ENCODE data around the gene DDX3X. TPM values are rescaled to one million over a fixed set of nuclear protein-coding genes. Genes with fewer than 3 reads are reported as not detected.
A peak's percentile ranks its signal among the peaks of the same experiment; 100 is the strongest.

The DDX3X gene
- total RNA-seq, 2 experiments from 2014 or later: 224 to 225 TPM

DNA sequence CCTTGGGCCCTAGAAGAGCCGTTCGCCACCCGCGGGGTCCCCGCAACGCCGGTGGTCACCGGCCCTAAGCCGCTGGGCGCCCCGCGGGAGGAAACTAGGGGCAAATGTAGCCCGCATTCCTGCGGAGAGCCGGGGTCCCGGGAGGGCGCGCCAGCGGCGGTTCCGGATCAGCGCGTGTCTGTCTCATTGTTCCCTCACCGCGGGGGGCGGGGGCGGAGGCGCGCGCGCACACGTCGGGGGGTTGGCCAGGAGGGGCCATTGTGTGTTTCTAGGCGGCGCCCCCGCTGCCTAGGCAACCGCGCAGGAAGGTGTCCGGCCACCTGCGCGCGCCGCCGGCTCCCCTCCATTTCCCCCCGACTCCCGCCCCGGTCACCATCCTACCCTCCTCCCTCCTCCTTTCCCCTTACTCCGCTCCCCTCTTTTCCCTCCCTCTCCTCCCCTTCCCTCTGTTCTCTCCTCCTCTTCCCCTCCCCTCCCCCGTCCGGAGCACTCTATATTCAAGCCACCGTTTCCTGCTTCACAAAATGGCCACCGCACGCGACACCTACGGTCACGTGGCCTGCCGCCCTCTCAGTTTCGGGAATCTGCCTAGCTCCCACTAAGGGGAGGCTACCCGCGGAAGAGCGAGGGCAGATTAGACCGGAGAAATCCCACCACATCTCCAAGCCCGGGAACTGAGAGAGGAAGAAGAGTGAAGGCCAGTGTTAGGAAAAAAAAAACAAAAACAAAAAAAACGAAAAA, 789 bp upstream of the DDX3X start:
- DNase-seq: peak; percentile 86
- ChIA-PET CTCF (interaction anchor here (1.0 kb wide), 1 partner anchor 50 kb away, joined by 5 read pairs; no protein-coding TSS in a partner anchor), POLR2A (interaction anchor here (0.9 to 1.3 kb wide), 13 partner anchors 9 to 1479 kb away, joined by 3 to 34 read pairs (median 3); partner anchors contain the start of gene USP9X)
- Mint-ChIP-seq H3K27me3 (no peaks in the 10 kb centered on the region), H3K4me3 (peak overlapping the region; percentile 87), H3K36me3 (ENCODE audit: low read depth) (peaks cover 36% of the 10 kb centered on the region), H3K9me3 (no peaks in the 10 kb centered on the region), H3K27ac (peak overlapping the region; percentile 100), H3K4me1 (peaks cover 32% of the 10 kb centered on the region)

DNA sequence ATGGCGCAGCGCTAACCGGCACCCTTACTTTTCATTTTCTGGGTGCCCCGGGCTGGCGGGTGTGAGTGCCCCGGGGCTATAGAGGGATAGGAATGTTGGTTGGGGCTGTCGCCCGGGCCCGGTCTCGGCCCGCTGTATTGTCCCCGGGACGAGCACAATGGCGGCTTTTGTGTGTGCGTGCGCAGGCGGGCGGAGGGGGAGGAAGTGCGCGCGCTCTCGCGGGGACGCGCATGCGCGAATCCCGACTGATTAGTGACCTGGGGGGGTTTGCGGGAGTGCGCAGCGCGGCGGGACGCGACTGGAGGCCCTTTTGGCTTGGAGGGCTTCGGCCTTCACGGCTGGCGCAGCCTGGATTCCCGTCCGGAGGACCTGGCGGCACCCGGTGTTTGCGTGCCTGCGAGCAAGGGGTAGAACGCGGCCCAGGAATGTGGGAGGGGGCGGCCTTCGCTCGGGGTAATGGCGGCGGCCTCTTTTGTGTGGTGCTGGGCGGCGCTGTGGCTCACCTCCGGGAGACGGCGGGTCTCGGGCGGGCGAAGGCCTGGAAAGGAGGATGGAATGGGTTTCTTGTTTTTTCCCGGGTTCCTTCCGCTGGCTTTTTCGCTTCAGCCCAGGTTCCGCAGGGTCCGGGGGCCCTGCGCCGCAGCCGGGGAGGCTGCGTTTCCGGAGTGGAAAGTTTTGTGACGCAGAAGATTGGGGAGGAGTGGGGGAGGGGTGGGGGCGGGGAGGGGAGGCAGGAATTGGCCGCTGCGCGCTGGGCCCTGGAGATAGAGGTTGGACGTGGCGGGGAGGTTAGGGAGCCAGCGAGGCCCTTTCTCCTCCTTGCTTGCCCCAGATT, 618 bp downstream of the DDX3X start:
- H3K36me3 Mint-ChIP-seq (ENCODE audit: low read depth): peaks cover 50% of the 10 kb centered on the region
- ChIA-PET CTCF (no interaction called here), POLR2A (interaction anchor here (0.9 to 3.4 kb wide), 10 partner anchors 8 to 1480 kb away, joined by 3 to 34 read pairs (median 4); partner anchors contain the start of gene USP9X)
- H3K4me1 Mint-ChIP-seq: peaks cover 43% of the 10 kb centered on the region
- DNase-seq: peak; percentile 80
- no peaks in the 10 kb centered on the region for H3K9me3 Mint-ChIP-seq
- H3K27me3 Mint-ChIP-seq: no peaks in the 10 kb centered on the region
- peak overlapping the region; percentile 100 for H3K27ac Mint-ChIP-seq
- peak overlapping the region; percentile 87 for H3K4me3 Mint-ChIP-seq

DNA sequence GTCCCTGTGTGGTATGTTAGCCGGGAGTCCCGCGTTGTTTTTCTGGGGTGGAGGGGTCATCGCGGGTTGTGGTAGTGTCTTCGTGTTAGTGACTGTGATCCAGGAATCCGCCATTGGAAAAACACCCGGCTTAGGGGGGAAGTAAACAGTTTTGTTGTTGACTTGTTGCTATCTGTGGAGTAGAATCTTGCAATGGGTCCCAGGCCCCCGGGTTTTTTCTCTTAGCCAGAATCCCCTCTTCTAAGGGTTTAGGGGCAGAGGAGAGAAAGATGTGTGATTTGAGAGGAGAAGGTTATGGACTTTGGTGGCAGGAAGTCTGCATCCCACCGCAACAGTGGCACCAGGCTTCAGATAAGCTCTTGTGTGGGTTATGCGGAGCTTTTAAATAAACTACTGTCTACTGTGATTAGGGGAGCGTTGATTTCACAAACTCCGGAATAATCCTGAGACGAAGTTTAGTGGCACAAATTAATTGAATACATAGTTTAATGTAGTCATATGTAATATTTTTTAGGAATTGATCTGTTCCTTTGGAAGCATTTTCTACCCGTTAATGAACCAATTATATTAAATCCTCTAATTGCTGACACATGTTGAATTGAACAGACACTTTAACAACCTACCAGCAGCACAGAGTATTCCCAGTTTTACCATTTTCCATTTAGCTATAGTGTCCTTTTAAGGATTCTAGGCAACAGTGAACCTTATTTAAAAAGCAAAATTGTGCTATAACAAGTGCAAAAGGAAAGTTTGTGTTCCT, 1.4 kb downstream of the DDX3X start:
- Mint-ChIP-seq H3K27me3 (no peaks in the 10 kb centered on the region), H3K9me3 (no peaks in the 10 kb centered on the region), H3K4me1 (peaks cover 41% of the 10 kb centered on the region), H3K36me3 (ENCODE audit: low read depth) (peaks cover 56% of the 10 kb centered on the region), H3K27ac (peak overlapping the region; percentile 100), H3K4me3 (peak overlapping the region; percentile 87)
- ChIA-PET POLR2A (interaction anchor here (1.1 to 3.4 kb wide), 6 partner anchors 12 to 249 kb away, joined by 3 to 21 read pairs (median 6); partner anchors contain the start of gene USP9X), CTCF (interaction anchor here (0.8 kb wide), 1 partner anchor 48 kb away, joined by 3 read pairs; no protein-coding TSS in a partner anchor)
- no peak for DNase-seq

DNA sequence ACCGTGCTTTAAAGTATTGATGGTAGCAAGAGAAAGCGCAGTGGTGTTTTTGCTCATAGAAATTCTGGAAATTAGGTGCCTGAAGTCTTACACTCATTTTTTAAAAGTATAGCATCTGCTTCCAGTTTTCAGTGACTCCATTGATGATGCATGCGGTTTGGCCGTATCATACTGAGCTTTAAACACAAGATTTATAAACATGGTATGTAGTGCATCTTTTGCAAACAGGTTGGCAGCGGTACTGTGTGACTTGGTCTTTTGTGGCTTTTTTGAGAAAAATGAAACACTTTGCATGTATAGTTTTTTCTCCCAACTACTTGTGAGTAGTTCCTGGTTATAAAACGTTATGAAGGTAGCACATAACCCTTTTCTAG, 2.0 kb downstream of the DDX3X start:
- POLR2A ChIA-PET: interaction anchor here (0.8 to 3.4 kb wide), 7 partner anchors 11 to 250 kb away, joined by 3 to 21 read pairs (median 6); partner anchors contain the start of gene USP9X
- Mint-ChIP-seq H3K27me3 (no peaks in the 10 kb centered on the region), H3K4me1 (peaks cover 40% of the 10 kb centered on the region), H3K36me3 (ENCODE audit: low read depth) (peaks cover 59% of the 10 kb centered on the region), H3K9me3 (no peaks in the 10 kb centered on the region), H3K27ac (peak overlapping the region; percentile 100), H3K4me3 (peak overlapping the region; percentile 87)
- CTCF ChIA-PET: interaction anchor here (0.8 kb wide), 1 partner anchor 47 kb away, joined by 3 read pairs; no protein-coding TSS in a partner anchor
- no peak for DNase-seq

DNA sequence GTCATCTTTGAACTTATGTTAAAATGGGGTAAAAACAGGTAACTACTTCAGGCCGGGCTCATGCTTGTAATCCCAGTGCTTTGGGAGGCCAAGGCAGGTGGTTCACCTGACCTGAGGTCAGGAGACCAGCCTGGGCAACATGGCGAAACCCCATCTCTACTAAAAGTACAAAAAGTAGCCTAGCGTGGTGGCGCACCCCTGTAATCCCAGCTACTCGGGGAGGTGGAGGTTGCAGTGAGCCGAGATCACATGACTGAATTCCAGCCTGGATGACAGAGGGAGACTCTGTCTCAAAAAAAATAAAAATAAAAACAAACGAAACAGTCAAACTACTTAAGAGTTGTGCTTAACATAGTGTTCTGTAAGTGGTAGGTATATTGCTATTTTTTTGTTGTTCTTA, 2.5 kb downstream of the DDX3X start:
- peak overlapping the region; percentile 100 for H3K27ac Mint-ChIP-seq
- peak overlapping the region; percentile 87 for H3K4me3 Mint-ChIP-seq
- peaks cover 38% of the 10 kb centered on the region for H3K4me1 Mint-ChIP-seq
- H3K27me3 Mint-ChIP-seq: no peaks in the 10 kb centered on the region
- ChIA-PET CTCF (interaction anchor here (0.5 to 1.4 kb wide), 2 partner anchors 36 to 47 kb away, joined by 3 to 4 read pairs; no protein-coding TSS in a partner anchor), POLR2A (interaction anchor here (0.8 to 3.4 kb wide), 8 partner anchors 11 to 250 kb away, joined by 3 to 21 read pairs (median 5); partner anchors contain the start of gene USP9X)
- DNase-seq: no peak
- peaks cover 64% of the 10 kb centered on the region for H3K36me3 Mint-ChIP-seq (ENCODE audit: low read depth)
- no peaks in the 10 kb centered on the region for H3K9me3 Mint-ChIP-seq

DNA sequence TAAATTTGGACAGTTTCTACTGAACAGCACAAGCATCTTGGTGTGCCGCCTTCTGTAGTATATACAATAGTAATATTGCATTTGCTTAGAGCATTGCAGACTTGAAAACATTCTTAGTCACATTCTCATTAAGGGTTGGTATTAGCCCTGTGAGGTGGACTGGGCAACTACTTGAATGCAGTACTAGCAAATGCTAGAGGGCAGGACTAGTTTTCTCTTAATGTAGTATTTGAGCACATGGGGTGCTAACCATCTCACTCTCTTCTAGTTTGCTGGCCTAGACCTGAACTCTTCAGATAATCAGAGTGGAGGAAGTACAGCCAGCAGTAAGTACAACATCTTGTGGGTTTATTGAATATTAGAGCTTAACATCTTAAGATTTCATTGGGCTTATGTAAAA, 3.2 kb downstream of the DDX3X start:
- H3K4me1 Mint-ChIP-seq: peaks cover 40% of the 10 kb centered on the region
- H3K4me3 Mint-ChIP-seq: peak overlapping the region; percentile 87
- ChIA-PET CTCF (interaction anchor here (0.6 to 1.4 kb wide), 5 partner anchors 46 to 121 kb away, joined by 3 to 4 read pairs (median 3); no protein-coding TSS in a partner anchor), POLR2A (interaction anchor here (0.8 to 3.4 kb wide), 7 partner anchors 11 to 252 kb away, joined by 3 to 21 read pairs (median 4); partner anchors contain the start of gene USP9X)
- H3K36me3 Mint-ChIP-seq (ENCODE audit: low read depth): peaks cover 71% of the 10 kb centered on the region
- no peak for DNase-seq
- H3K27ac Mint-ChIP-seq: peak overlapping the region; percentile 44
- no peaks in the 10 kb centered on the region for H3K9me3 Mint-ChIP-seq
- H3K27me3 Mint-ChIP-seq: no peaks in the 10 kb centered on the region

DNA sequence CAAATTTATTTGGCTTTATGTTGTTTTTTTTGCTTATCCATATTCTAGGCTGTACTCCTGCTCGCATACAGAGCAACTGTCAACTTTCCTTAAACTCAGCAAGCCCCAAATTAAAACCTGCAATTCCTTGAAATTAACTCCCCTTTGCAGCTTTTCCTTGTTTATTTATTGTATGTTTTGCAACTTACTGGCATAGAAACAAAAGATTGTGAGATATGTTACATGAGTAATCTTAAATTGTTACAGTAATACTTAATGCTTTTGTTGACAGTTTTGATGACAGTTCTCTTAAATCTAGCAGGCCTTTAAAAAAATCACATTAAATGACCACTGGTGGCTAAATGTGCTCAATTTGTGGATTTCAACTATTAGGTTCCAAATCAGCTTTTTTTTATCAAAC, 4.5 kb downstream of the DDX3X start:
- Mint-ChIP-seq H3K27me3 (no peaks in the 10 kb centered on the region), H3K4me3 (peak overlapping the region; percentile 46), H3K9me3 (no peaks in the 10 kb centered on the region), H3K36me3 (ENCODE audit: low read depth) (peaks cover 77% of the 10 kb centered on the region), H3K4me1 (peaks cover 43% of the 10 kb centered on the region), H3K27ac (no peak overlapping the region)
- ChIA-PET POLR2A (interaction anchor here (0.7 to 3.4 kb wide), 8 partner anchors 7 to 254 kb away, joined by 3 to 21 read pairs (median 4); no protein-coding TSS in a partner anchor), CTCF (interaction anchor here (1.1 kb wide), 1 partner anchor 61 kb away, joined by 3 read pairs; no protein-coding TSS in a partner anchor)
- DNase-seq: no peak

DNA sequence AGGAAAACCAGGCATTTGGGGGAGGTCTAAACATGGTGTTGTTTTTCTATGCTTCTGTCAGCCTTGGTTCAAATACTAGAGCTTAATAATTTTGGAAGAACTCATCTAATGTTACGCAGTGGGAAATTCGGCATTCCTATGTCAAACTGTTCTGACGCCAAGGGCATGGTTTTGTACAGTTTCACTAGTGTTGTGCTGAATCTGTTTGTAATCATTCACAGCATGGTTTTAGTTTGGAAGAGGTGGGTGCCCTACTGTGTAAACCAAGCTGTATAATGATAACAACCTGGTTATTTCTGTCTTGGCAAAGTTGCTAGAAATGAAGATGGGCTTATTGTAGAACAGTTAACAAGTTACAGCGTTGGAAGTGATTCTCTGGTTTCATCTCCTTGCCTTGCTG, 5.2 kb downstream of the DDX3X start:
- CTCF ChIA-PET: no interaction called here
- peaks cover 84% of the 10 kb centered on the region for H3K36me3 Mint-ChIP-seq (ENCODE audit: low read depth)
- H3K9me3 Mint-ChIP-seq: no peaks in the 10 kb centered on the region
- POLR2A ChIA-PET: interaction anchor here (1.1 to 2.3 kb wide), 2 partner anchors 8 to 255 kb away, joined by 3 to 16 read pairs; no protein-coding TSS in a partner anchor
- no peak overlapping the region for H3K27ac Mint-ChIP-seq
- no peaks in the 10 kb centered on the region for H3K27me3 Mint-ChIP-seq
- H3K4me1 Mint-ChIP-seq: peaks cover 45% of the 10 kb centered on the region
- no peak for DNase-seq
- H3K4me3 Mint-ChIP-seq: peak overlapping the region; percentile 36

DNA sequence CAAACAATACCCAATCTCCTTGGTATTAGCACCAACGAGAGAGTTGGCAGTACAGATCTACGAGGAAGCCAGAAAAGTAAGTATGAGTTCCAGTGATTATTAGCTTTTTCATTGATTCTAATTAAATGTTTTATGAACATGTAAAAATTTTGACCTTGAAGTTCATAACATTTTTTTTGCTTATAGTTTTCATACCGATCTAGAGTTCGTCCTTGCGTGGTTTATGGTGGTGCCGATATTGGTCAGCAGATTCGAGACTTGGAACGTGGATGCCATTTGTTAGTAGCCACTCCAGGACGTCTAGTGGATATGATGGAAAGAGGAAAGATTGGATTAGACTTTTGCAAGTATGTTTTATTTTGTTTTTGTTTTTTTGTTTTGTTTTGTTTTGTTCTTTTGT, 10.1 kb downstream of the DDX3X start:
- Mint-ChIP-seq H3K36me3 (ENCODE audit: low read depth) (peaks cover 83% of the 10 kb centered on the region), H3K9me3 (no peaks in the 10 kb centered on the region), H3K27ac (no peak overlapping the region), H3K4me1 (peaks cover 35% of the 10 kb centered on the region), H3K27me3 (no peaks in the 10 kb centered on the region), H3K4me3 (no peak overlapping the region)
- no peak for DNase-seq
- ChIA-PET POLR2A (interaction anchor here (2.4 kb wide), 1 partner anchor 12 kb away, joined by 6 read pairs; no protein-coding TSS in a partner anchor), CTCF (no interaction called here)

DNA sequence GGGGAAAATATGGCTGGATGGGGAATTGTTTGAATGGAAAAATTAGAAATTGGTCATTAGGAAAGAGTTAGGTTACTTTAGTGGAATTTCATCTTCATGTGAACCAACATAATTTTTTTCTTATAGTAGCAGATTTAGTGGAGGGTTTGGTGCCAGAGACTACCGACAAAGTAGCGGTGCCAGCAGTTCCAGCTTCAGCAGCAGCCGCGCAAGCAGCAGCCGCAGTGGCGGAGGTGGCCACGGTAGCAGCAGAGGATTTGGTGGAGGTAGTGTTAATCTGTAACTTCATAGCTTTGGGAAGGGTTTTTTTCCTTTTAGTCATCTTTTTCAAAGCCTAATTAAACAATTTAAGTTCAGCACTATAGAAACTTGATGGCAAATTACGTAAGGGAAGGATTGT, 13.2 kb downstream of the DDX3X start:
- Mint-ChIP-seq H3K9me3 (no peaks in the 10 kb centered on the region), H3K27ac (no peak overlapping the region), H3K36me3 (ENCODE audit: low read depth) (peaks cover 82% of the 10 kb centered on the region), H3K4me1 (peaks cover 36% of the 10 kb centered on the region), H3K27me3 (no peaks in the 10 kb centered on the region), H3K4me3 (no peak overlapping the region)
- POLR2A ChIA-PET: interaction anchor here (1.6 kb wide), 1 partner anchor 11 kb away, joined by 4 read pairs; no protein-coding TSS in a partner anchor
- no peak for DNase-seq
- CTCF ChIA-PET: no interaction called here

DNA sequence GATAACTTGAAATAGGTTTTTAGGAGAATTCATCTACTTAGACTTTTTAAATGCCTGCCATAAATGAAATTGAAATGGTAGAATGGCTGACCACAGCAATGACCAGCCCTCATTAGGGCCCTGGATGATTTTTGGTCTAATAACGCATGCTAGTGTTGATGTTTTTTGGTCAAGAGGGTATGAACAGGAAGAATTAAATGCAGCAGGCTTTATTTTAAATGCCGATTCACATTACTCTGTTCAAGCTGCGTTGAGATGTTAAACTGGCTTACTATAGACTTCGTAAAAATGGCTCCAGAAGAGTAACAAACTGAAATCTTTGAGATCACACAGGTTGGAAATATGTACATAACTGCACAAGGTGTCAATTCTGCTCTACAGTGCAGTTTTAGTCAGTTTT, 14.6 kb downstream of the DDX3X start:
- H3K4me3 Mint-ChIP-seq: no peak overlapping the region
- peaks cover 38% of the 10 kb centered on the region for H3K4me1 Mint-ChIP-seq
- no peaks in the 10 kb centered on the region for H3K9me3 Mint-ChIP-seq
- no peaks in the 10 kb centered on the region for H3K27me3 Mint-ChIP-seq
- H3K36me3 Mint-ChIP-seq (ENCODE audit: low read depth): peaks cover 77% of the 10 kb centered on the region
- no peak overlapping the region for H3K27ac Mint-ChIP-seq
- ChIA-PET POLR2A (interaction anchor here (0.6 to 0.9 kb wide), 2 partner anchors 8 to 12 kb away, joined by 3 read pairs; no protein-coding TSS in a partner anchor), CTCF (no interaction called here)
- no peak for DNase-seq

Measured in activated CD4-positive, alpha-beta memory T cell treated with anti-CD3 and anti-CD28 coated beads, Interleukin-2, amount 10 ng/mL, durations not matched to agents 7 days and 5 days (primary cell).